ENCODE measurements around the gene ARL2BP. TPM values are rescaled to one million over a fixed set of nuclear protein-coding genes. Genes with fewer than 3 reads are reported as not detected.
A peak's percentile ranks its signal among the peaks of the same experiment; 100 is the strongest.

ARL2BP gene
- total and polyA plus RNA-seq, 9 of the 15 experiments (the other 6 are each of a cell fraction or from before 2014, with no cell fraction given) = 16.7 to 41.8 (median 27.2) TPM

DNA sequence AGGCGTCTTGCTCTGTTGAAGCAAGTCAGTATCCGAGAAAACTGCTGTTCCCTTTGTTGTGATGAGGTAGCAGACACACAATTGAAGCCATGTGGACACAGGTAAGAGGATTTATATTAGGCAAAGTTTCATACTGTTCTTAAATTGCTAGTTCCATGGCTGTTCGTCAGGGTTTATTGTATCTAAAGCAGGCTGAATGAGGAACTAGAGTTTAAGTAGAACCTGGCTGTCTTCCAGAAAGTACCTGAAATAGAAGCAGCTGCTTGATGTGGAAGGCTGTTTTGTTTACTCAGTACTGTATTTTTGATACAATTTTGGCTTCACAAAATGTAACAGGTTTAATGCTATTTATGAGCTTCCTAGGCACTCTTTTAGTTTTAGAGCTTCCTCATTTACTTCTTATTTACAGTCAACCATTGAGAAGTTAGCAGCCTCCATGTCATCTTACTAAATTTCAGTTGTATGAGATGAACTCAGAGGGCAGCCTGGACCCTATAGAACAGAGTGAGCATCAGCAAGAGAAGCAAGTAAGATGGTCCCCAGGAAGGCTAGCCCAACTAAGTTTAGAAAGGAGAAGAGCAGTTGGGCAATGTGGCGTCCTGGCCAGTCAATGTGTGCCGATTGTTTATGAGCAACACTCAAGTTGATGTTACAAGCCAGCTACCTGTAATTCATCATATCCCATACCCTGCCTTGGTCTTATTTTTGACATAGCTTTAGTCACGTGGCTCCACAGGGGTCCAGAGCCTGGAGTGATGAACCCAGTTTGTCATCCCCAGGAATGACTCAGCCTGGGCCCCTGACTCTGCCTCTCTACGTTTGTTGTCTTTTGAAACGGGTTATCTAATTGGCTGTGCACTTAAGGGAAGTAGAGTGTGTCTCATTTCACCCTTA lies 9.7 kb upstream of the ARL2BP start (continued):
- TF ChIP-seq, protein P1, sequence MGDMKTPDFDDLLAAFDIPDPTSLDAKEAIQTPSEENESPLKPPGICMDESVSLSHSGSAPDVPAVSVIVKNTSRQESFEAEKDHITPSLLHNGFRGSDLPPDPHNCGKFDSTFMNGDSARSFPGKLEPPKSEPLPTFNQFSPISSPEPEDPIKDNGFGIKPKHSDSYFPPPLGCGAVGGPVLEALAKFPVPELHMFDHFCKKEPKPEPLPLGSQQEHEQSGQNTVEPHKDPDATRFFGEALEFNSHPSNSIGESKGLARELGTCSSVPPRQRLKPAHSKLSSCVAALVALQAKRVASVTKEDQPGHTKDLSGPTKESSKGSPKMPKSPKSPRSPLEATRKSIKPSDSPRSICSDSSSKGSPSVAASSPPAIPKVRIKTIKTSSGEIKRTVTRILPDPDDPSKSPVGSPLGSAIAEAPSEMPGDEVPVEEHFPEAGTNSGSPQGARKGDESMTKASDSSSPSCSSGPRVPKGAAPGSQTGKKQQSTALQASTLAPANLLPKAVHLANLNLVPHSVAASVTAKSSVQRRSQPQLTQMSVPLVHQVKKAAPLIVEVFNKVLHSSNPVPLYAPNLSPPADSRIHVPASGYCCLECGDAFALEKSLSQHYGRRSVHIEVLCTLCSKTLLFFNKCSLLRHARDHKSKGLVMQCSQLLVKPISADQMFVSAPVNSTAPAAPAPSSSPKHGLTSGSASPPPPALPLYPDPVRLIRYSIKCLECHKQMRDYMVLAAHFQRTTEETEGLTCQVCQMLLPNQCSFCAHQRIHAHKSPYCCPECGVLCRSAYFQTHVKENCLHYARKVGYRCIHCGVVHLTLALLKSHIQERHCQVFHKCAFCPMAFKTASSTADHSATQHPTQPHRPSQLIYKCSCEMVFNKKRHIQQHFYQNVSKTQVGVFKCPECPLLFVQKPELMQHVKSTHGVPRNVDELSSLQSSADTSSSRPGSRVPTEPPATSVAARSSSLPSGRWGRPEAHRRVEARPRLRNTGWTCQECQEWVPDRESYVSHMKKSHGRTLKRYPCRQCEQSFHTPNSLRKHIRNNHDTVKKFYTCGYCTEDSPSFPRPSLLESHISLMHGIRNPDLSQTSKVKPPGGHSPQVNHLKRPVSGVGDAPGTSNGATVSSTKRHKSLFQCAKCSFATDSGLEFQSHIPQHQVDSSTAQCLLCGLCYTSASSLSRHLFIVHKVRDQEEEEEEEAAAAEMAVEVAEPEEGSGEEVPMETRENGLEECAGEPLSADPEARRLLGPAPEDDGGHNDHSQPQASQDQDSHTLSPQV (IDR thresholded peaks at IDR 0.05) = no peak
- TF ChIP-seq JUND (IDR thresholded peaks at IDR 0.05; ENCODE audit: borderline replicate concordance, low read depth, low read length) = peak; percentile 75; the same call in 1 of the 2 replicates
- peak; percentile 79; the same call in 1 of the 3 replicates for TF ChIP-seq JUND (tag; IDR thresholded peaks at IDR 0.05; ENCODE audit: borderline replicate concordance, low read depth, low read length)
- TF ChIP-seq, protein P2, sequence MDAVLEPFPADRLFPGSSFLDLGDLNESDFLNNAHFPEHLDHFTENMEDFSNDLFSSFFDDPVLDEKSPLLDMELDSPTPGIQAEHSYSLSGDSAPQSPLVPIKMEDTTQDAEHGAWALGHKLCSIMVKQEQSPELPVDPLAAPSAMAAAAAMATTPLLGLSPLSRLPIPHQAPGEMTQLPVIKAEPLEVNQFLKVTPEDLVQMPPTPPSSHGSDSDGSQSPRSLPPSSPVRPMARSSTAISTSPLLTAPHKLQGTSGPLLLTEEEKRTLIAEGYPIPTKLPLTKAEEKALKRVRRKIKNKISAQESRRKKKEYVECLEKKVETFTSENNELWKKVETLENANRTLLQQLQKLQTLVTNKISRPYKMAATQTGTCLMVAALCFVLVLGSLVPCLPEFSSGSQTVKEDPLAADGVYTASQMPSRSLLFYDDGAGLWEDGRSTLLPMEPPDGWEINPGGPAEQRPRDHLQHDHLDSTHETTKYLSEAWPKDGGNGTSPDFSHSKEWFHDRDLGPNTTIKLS (IDR thresholded peaks at IDR 0.05; ENCODE audit: borderline replicate concordance, low read depth) = no peak

All from K562 (cell line).